ENCODE results near the gene THAP7. TPM values are rescaled to one million over a fixed set of nuclear protein-coding genes. Genes with fewer than 3 reads are reported as not detected.

Gene THAP7
- total and polyA plus RNA-seq, 2 of the 13 experiments (the other 11 are each of a cell fraction or from before 2014, with no cell fraction given) = 13.0 to 25.5 TPM

GRCh38 chr22:21009638-21010425 is 7.9 kb upstream of the THAP7 start (continued):
- TF ChIP-seq NR0B2 (CRISPR knock-in tag; IDR thresholded peaks at IDR 0.05) (no peak), TBP (CRISPR knock-in tag; IDR thresholded peaks at IDR 0.05) (no peak), ZNF30 (CRISPR knock-in tag; IDR thresholded peaks at IDR 0.05) (0 out of 2 replicates have a peak, but pooled peaks have one; percentile 56), ZIK1 (CRISPR knock-in tag; IDR thresholded peaks at IDR 0.05; ENCODE audit: borderline replicate concordance, low read depth) (no peak), E2F1 (CRISPR knock-in tag; IDR thresholded peaks at IDR 0.05) (no peak), ZBTB21 (CRISPR knock-in tag; IDR thresholded peaks at IDR 0.05) (no peak; the same call in 1 of the 2 replicates), ZBTB38 (CRISPR knock-in tag; IDR thresholded peaks at IDR 0.05) (0 out of 2 replicates have a peak, but pooled peaks have one; percentile 42), ATF7 (IDR thresholded peaks at IDR 0.05) (no peak), ATF7 (CRISPR knock-in tag; IDR thresholded peaks at IDR 0.05) (no peak), HCFC1 (IDR thresholded peaks at IDR 0.05; ENCODE audit: low read depth, low read length) (no peak), NFATC3 (CRISPR knock-in tag; IDR thresholded peaks at IDR 0.05) (no peak), ZBTB25 (CRISPR knock-in tag; IDR thresholded peaks at IDR 0.05) (peak; percentile 90), ZNF687 (CRISPR knock-in tag; IDR thresholded peaks at IDR 0.05) (no peak), PAWR (CRISPR knock-in tag; IDR thresholded peaks at IDR 0.05; ENCODE audit: borderline replicate concordance) (no peak), ZNF138 (CRISPR knock-in tag; IDR thresholded peaks at IDR 0.05; ENCODE audit: low read depth) (no peak), PBX3 (CRISPR knock-in tag; IDR thresholded peaks at IDR 0.05; ENCODE audit: borderline replicate concordance) (no peak), SRSF4 (IDR thresholded peaks at IDR 0.05; ENCODE audit: low read depth, low read length, poor library complexity, severe bottlenecking) (no peak), DMTF1 (CRISPR knock-in tag; IDR thresholded peaks at IDR 0.05) (no peak)
